SK-N-MC (cell line): ENCODE data around the gene CMTM3.

Experiments
- EZH2 ChIP-seq: fragments of 200-600 bp; sonication (generic); IDR thresholded peaks from one replicate; pipeline ENCODE4 v1.6.1; 2017; ENCODE audit warnings: antibody characterized with exemption
- FOXP2 ChIP-seq: optimal IDR thresholded peaks from 2 replicates; pipeline ENCODE3; 2011; ENCODE audit warnings: mild to moderate bottlenecking, moderate library complexity; ENCODE audit not compliant: insufficient read depth; ENCODE audit errors: extremely low read length, control extremely low read depth
- POLR2AphosphoS5 ChIP-seq: IDR thresholded peaks from 2 replicates; pipeline ENCODE4 v1.6.1; 2012; ENCODE audit warnings: mild to moderate bottlenecking, low read depth, low read length, borderline replicate concordance

GRCh38 chr16:66569827-66570405 is 34.6 kb upstream of the CMTM3 start:
- no peak for TF ChIP-seq POLR2AphosphoS5
- no peak for TF ChIP-seq EZH2
- TF ChIP-seq FOXP2 = no peak
